ENCODE measurements around the gene ABRACL.

ABRACL gene

DNA sequence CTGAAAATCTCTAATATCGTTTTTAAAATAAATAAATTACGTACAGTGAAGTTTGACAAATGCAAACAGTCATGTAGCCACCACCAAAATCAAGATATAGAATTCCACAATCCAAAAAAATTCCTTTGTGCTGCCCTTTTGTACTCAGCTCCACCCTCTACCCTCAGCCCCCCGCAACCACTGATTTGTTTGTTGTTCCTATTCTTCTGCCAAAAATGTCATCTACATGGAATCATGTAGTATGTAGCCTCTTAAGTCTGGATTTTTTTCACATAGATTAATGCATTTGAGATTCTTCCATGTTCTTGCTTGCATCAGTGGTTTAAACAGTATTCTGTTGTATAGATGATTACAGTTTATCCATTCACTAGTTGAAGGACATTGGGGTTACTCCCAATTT is 32.0 kb upstream of the ABRACL start:
- Mint-ChIP-seq H3K36me3 (peaks cover 2 to 6% of the 10 kb centered on the region in 2 donors), H3K27ac (no peak overlapping the region), H3K27me3 (no peaks in the 10 kb centered on the region), H3K9me3 (peaks cover 6 to 7% of the 10 kb centered on the region in 2 donors), H3K4me3 (no peak overlapping the region), H3K4me1 (peaks cover 0 to 3% of the 10 kb centered on the region in 2 donors)
- DNase-seq, result no peak
- no peak for ATAC-seq (replicated peaks)

DNA sequence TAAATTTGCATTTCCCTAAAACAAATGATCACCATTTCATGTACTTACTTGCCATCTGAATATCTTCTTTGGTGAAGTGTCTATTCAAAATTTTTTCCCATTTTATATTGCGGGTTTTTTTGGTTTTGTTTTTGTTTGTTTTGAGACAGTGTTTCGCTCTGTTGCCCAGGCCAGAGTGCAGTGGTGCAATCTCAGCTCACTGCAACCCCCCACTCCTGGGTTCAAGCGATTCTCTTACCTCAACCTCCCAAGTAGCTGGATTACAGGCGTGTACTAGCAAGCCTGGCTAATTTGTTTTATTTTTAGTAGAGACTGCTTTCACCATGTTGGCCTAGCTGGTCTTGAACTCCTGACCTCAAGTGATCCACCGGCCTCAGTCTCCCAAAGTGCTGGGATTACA is 31.4 kb upstream of the ABRACL start:
- Mint-ChIP-seq H3K4me1 (peaks cover 0 to 3% of the 10 kb centered on the region in 2 donors), H3K9me3 (peaks cover 6 to 7% of the 10 kb centered on the region in 2 donors), H3K36me3 (peaks cover 2 to 6% of the 10 kb centered on the region in 2 donors), H3K4me3 (no peak overlapping the region), H3K27me3 (no peaks in the 10 kb centered on the region), H3K27ac (no peak overlapping the region)
- ATAC-seq (replicated peaks), result no peak
- no peak for DNase-seq

DNA sequence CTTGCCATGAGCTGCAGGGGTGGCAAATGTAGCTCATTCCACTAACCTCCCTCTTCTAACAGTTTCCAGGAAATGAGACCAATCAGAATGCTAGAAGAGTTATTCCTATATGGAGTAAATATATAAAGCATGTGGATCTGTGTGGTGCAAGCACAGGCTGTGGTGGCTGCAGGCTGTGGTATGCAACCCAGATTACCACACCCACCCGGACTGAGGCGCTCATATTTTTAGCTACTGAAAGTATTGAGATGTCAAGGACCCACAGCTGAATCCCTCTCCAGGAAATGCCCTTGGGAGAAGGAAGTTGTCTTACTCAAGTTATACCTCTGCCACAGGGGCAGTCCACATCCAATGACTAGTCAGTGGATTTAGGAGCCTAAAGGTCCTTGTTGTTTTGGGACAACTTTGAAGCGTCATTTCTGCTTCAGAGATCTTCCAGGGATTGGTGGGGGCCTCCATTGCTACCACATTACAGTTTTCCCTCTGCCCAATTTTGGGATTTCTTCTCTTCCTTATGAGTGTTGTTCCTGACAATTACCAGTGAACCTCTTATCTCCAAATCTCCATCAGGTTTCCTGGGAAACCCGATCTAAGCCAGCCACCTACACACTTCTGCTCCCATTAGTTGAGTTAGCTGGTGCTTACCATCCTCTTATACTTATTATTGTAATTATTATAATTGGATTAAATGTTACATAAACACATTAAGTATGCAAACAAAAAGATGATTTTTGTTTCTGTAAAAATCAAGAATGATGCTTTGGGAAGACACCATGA is 28.4 kb upstream of the ABRACL start:
- no peaks in the 10 kb centered on the region for H3K27me3 Mint-ChIP-seq

DNA sequence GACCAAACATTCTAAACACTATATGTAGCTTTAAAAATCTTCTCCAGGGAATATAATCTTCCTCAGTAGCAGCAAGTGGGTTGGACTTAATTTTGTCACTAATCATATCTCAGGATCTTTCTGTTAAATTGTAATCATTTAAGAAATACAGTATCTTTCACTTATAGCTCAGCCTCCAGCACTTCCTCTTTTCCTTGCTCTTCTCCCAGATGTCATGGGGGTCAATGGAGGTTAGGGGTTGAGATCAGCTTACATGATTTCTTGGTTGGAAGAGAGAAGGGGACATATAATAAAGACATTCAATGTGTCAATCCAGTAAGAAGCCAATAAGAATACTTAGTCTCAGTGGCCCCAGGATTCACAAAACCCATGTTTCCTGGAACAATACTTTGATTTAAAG is 24.8 kb upstream of the ABRACL start:
- H3K4me1 Mint-ChIP-seq, result peaks cover 11 to 14% of the 10 kb centered on the region in 2 donors
- H3K4me3 Mint-ChIP-seq, result no peak overlapping the region
- no peaks in the 10 kb centered on the region for H3K27me3 Mint-ChIP-seq
- ATAC-seq (replicated peaks), result no peak
- H3K36me3 Mint-ChIP-seq, result peaks cover 2 to 3% of the 10 kb centered on the region in 2 donors
- H3K9me3 Mint-ChIP-seq, result peaks cover 4 to 11% of the 10 kb centered on the region in 2 donors
- no peak for DNase-seq
- peak overlapping the region; percentile 88 for H3K27ac Mint-ChIP-seq

More for the DNA sequence above, 28.4 kb upstream of the ABRACL start:
- H3K36me3 Mint-ChIP-seq, result no peaks in the 10 kb centered on the region
- no peaks in the 10 kb centered on the region for H3K9me3 Mint-ChIP-seq
- H3K27ac Mint-ChIP-seq, result no peak overlapping the region
- peaks cover 0 to 4% of the 10 kb centered on the region in 2 donors for H3K4me1 Mint-ChIP-seq
- DNase-seq (no peak), ATAC-seq (replicated peaks) (no peak)
- no peak overlapping the region for H3K4me3 Mint-ChIP-seq

DNA sequence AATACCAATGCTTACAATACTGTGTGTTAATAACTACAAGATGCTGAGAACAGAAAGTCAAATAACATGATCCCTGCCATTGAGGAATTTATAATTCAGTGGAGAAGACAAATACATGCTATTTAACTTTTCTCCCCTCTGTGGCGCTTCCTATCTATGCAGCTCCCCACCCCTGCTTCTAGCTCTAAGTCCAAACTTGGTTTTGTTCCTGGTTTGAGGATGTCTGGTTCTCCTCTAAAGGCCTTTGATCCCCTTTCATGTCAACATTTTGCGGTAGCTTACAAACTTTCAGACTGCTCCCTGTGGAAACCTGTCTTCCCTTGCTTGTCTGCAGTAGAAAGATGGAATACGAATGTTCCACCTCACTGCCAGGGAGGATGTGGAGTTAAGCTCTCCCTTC is 22.1 kb upstream of the ABRACL start:
- peaks cover 10 to 14% of the 10 kb centered on the region in 2 donors for H3K4me1 Mint-ChIP-seq
- no peaks in the 10 kb centered on the region for H3K27me3 Mint-ChIP-seq
- H3K4me3 Mint-ChIP-seq, result no peak overlapping the region
- no peak overlapping the region for H3K27ac Mint-ChIP-seq
- no peak for DNase-seq
- peaks cover 2 to 3% of the 10 kb centered on the region in 2 donors for H3K36me3 Mint-ChIP-seq
- ATAC-seq (replicated peaks), result no peak
- peaks cover 4 to 11% of the 10 kb centered on the region in 2 donors for H3K9me3 Mint-ChIP-seq

DNA sequence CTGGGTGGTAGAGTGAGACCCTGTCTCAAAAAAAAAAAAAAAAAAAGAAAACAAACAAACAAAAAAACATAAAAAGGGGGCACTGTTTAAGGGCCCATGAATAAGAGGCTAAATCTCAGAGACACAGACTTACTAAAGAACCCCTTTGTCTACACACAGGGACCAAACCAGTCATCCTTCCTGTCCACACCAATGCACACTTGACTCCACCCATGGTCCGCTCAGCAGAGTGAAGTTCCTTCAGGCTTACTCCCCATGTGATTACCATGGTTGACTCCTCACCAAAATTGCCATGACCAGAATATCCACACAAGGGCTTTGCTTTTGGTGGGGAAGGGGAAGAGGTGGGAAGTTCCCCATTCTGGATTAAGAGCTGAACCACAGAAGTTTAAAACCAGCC is 21.1 kb upstream of the ABRACL start:
- ATAC-seq (replicated peaks) (peak in 1 of 2 donors; percentile 57), DNase-seq (no peak)
- Mint-ChIP-seq H3K27ac (peak overlapping the region; percentile 51), H3K27me3 (no peaks in the 10 kb centered on the region), H3K36me3 (peaks cover 2 to 3% of the 10 kb centered on the region in 2 donors), H3K4me3 (no peak overlapping the region), H3K9me3 (peaks cover 4 to 11% of the 10 kb centered on the region in 2 donors), H3K4me1 (peaks cover 10 to 14% of the 10 kb centered on the region in 2 donors)

DNA sequence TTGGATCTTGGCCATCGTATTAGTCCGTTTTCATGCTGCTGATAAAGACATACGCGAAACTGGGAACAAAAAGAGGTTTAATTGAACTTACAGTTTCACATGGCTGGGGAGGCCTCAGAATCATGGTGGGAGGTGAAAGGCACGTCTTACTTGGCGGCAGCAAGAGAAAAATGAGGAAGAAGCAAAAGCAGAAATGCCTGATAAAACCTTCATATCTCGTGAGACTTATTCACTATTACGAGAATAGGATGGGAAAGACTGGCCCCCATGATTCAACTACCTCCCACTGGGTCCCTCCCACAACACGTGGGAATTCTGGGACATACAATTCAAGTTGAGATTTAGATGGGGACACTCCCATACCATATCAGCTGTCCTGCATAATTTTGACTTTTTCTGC is 20.4 kb upstream of the ABRACL start:
- peaks cover 2 to 3% of the 10 kb centered on the region in 2 donors for H3K36me3 Mint-ChIP-seq
- no peak overlapping the region for H3K4me3 Mint-ChIP-seq
- no peaks in the 10 kb centered on the region for H3K27me3 Mint-ChIP-seq
- no peak overlapping the region for H3K27ac Mint-ChIP-seq
- peaks cover 4 to 11% of the 10 kb centered on the region in 2 donors for H3K9me3 Mint-ChIP-seq
- H3K4me1 Mint-ChIP-seq, result peaks cover 10 to 14% of the 10 kb centered on the region in 2 donors
- DNase-seq, result no peak
- ATAC-seq (replicated peaks), result no peak

DNA sequence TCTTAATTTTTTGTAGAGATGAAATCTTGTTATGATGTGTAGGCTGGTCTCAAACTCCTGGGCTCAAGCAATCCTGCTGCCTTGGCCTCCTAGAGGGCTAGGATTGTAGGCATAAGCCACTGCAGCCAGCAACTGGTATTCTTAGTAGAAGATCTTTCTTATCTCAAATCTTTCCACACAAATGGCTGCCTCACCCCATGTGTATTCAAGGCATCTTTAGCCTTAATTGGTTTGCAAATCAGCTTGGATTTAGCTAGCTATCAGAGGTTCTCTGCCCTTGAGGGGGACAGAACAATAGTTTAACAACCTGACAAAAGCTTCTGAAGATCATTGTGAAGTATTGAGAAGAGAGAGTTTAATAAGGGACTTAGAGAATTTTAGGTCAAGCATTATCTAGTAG is 17.9 kb upstream of the ABRACL start:
- DNase-seq, result no peak
- no peaks in the 10 kb centered on the region for H3K27me3 Mint-ChIP-seq
- peaks cover 2 to 3% of the 10 kb centered on the region in 2 donors for H3K36me3 Mint-ChIP-seq
- no peak overlapping the region for H3K4me3 Mint-ChIP-seq
- H3K4me1 Mint-ChIP-seq, result peaks cover 9 to 19% of the 10 kb centered on the region in 2 donors
- H3K9me3 Mint-ChIP-seq, result peaks cover 4 to 11% of the 10 kb centered on the region in 2 donors
- ATAC-seq (replicated peaks), result no peak
- H3K27ac Mint-ChIP-seq, result no peak overlapping the region

DNA sequence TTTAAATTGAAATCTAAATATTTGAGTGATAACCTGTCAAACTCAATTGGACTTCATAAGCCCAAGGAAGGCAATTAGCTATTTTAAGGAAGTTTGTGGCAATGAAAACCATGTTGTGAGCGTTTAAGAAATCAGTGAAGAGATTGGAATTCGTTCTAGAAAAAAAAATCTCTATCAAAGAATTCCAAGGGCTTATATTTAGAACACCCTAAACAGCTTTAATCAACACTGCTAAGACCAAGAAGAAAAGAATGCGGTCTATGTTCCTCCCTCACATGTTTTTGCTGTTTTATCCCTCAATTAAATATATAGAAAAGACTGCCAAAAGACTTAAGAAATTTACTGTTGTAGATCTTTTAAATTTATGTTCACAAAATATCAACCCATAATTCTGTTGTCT is 16.6 kb upstream of the ABRACL start:
- peaks cover 16 to 31% of the 10 kb centered on the region in 2 donors for H3K4me1 Mint-ChIP-seq
- peaks cover 2 to 3% of the 10 kb centered on the region in 2 donors for H3K36me3 Mint-ChIP-seq
- peaks cover 4 to 11% of the 10 kb centered on the region in 2 donors for H3K9me3 Mint-ChIP-seq
- H3K27ac Mint-ChIP-seq, result no peak overlapping the region
- no peak for ATAC-seq (replicated peaks)
- no peaks in the 10 kb centered on the region for H3K27me3 Mint-ChIP-seq
- no peak overlapping the region for H3K4me3 Mint-ChIP-seq
- DNase-seq, result no peak

DNA sequence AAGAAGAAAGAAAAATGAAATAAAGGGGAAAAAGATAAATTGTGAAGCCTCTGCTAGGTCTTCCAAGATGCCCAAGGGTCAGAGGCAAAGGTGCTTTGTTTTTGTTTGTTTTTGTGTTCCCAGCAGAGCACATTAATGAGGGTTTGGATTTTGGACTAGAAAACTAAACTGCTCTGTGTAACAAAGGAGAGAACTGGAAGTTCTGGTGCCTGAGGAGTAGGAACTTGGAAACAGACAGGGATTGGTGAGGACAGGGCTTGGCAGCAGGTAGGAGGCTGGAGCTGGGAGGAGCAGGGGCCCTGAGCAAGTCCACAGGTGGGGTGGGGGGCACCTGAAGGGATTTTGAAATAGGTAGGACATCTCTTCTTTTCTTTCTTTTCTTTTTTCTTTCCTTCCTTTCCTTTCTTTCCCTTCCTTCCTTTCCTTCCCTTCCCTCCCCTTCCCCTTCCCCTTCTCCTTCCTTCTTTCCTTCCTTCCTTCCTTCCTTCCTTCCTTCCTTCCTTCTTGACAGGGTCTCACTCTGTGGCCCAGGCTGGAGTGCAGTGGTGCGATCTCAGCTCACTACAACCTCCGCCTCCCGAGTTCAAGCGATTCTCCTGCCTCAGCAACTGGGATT is 15.3 kb upstream of the ABRACL start:
- H3K4me1 Mint-ChIP-seq, result peaks cover 16 to 25% of the 10 kb centered on the region in 2 donors
- ATAC-seq (replicated peaks) (no peak), DNase-seq (no peak)
- no peaks in the 10 kb centered on the region for H3K27me3 Mint-ChIP-seq
- H3K4me3 Mint-ChIP-seq, result no peak overlapping the region
- H3K36me3 Mint-ChIP-seq, result no peaks in the 10 kb centered on the region
- no peak overlapping the region for H3K27ac Mint-ChIP-seq
- peaks cover 0 to 2% of the 10 kb centered on the region in 2 donors for H3K9me3 Mint-ChIP-seq

DNA sequence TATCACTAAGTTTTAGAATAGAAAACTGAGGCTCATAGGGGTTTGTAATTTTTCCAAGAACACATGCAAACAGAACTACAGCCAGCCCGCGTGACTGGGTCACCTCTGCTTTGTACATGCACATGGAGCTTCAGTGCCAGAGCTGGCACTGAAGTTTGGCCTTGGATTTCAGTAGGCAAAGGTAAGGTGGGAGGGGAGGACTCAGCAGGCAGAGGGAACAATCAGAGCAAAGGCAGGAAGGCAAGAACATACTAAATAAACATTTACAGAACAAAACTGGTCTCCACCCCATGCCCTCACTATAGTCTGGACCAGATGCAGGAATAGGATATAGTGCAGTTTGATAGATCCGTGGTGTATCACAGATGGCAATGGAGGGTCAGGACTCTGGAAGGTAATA is 13.6 kb upstream of the ABRACL start:
- peaks cover 16 to 25% of the 10 kb centered on the region in 2 donors for H3K4me1 Mint-ChIP-seq
- no peak for ATAC-seq (replicated peaks)
- no peak overlapping the region for H3K4me3 Mint-ChIP-seq
- no peaks in the 10 kb centered on the region for H3K9me3 Mint-ChIP-seq
- H3K27ac Mint-ChIP-seq, result no peak overlapping the region
- no peak for DNase-seq
- no peaks in the 10 kb centered on the region for H3K27me3 Mint-ChIP-seq
- no peaks in the 10 kb centered on the region for H3K36me3 Mint-ChIP-seq

DNA sequence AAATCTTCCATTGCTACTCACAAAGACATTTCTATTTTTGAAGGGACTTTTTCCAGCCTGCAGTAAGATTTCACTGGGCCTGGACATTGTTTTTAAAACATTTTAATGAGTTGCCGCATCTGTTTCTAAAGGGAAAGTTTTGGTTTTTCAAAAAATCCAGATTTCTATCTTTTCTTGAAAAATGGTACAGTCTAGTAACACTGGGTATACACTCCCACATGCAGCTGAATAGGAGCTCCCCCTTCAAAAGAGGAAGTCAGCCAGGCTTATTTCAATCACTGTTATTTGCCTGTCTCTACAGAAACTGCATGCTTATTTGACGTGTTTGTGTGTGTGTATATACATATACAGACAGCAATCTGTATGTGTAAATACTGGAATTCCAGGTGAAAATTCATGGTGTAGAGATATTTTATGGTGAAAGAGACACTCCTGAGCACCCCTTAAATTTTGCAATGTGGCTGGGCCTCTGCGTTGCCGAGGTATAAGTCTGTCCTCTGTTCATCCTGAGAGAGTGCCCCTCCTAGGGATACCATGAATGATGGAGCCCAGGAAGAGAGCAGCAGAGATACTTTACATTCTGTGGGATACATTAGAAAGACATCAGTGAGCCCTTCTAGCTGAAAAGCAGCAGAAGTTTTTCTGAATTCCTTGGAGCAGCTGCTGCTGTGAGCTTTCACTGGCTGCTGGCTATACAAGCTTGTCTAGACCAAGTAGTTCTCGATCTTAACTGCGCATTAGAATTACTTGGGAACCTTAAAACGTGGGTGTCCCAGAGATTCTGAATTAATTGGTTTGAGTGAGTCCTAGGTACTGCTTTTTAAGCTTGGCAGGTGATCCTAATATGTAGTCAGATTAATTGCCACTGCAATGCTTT is 12.0 kb upstream of the ABRACL start:
- no peaks in the 10 kb centered on the region for H3K36me3 Mint-ChIP-seq
- H3K4me3 Mint-ChIP-seq, result no peak overlapping the region
- no peaks in the 10 kb centered on the region for H3K27me3 Mint-ChIP-seq
- no peaks in the 10 kb centered on the region for H3K9me3 Mint-ChIP-seq
- H3K4me1 Mint-ChIP-seq, result peaks cover 16 to 25% of the 10 kb centered on the region in 2 donors
- ATAC-seq (replicated peaks) (peak; percentile 99 to 100), DNase-seq (no peak)
- peak overlapping the region; percentile 47 for H3K27ac Mint-ChIP-seq

DNA sequence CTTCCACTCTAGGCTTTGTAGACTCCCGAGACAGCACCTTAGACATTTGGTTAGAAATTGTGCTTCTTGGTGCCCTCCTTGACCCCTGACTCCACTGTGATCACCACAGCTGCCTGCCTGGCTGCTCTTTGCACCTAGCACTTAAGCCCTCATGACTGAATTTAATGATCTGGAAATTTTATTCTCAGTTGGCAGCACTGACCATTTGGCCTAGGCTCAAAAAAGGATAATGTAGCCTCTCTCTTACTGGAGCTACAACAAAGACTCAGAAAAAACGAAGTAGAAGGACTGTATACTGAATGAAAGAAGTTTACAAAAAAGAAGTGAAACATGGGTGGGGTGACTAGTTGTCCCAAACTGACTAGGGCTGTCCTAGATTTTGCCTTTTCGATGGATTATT is 11.3 kb upstream of the ABRACL start:
- no peak overlapping the region for H3K4me3 Mint-ChIP-seq
- H3K9me3 Mint-ChIP-seq, result no peaks in the 10 kb centered on the region
- H3K27me3 Mint-ChIP-seq, result no peaks in the 10 kb centered on the region
- H3K36me3 Mint-ChIP-seq, result no peaks in the 10 kb centered on the region
- DNase-seq, result no peak
- peaks cover 16 to 25% of the 10 kb centered on the region in 2 donors for H3K4me1 Mint-ChIP-seq
- peak overlapping the region; percentile 47 for H3K27ac Mint-ChIP-seq
- no peak for ATAC-seq (replicated peaks)

DNA sequence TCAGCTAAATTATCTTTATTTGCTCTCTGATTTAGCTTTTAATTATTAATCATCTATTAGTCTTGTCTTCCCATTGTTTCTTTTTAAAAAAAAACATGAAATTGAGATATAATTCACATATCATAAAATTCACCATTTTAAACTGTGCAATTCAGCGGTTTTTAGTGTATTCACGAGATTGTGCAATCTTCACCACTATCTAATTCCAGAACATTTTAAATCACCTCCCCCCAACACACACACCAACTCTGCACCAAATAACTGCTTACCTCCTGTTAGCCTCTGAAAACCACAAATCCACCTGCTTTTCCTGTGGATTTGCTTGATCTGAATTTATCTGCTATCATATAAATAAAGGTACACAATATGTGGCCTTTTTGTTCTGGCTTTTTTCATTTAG is 8.8 kb upstream of the ABRACL start:
- Mint-ChIP-seq H3K4me3 (no peak overlapping the region), H3K36me3 (no peaks in the 10 kb centered on the region), H3K4me1 (peaks cover 16 to 25% of the 10 kb centered on the region in 2 donors), H3K27ac (no peak overlapping the region), H3K27me3 (no peaks in the 10 kb centered on the region), H3K9me3 (no peaks in the 10 kb centered on the region)
- DNase-seq, result no peak
- ATAC-seq (replicated peaks), result no peak
